Left ventricle myocardium superior (tissue), 1 donor: Measurements from ENCODE around the gene FADS6. TPM values are rescaled to one million over a fixed set of nuclear protein-coding genes. Genes with fewer than 3 reads are reported as not detected.

Source experiments
- ATAC-seq: fragments of 200-7000 bp; cut with Tn5 transposase; one replicate; pipeline ENCODE4 v1.9.1; 2020; ENCODE audit warnings: mild to moderate bottlenecking, moderate library complexity
- DNase-seq: peaks from one replicate; pipeline ENCODE4 v3.0.0-alpha.2; 2020
- intact Hi-C: fragments of 100-400 bp; cut with micrococcal nuclease; formaldehyde crosslinking; loops from one replicate; pipeline ENCODE4 v1.11.0; 2022
- long read RNA-seq: library from polyadenylated mRNA; unstranded; transcript quantifications from one replicate; pipeline ENCODE4 v2.0.0, GENCODE V29; 2021
- total RNA-seq: library from RNA; stranded (reverse); fragmentation: NEBNext Ultra II Directional; extraction: Animal tissue kit (Norgen Biotek cat#: 25700); gene quantifications from one replicate; pipeline ENCODE4 v1.2.1, GENCODE V29; 2021
- donor health status: DM: no; HTN: yes; CAD: no; lungs with severe emphysema.

The FADS6 gene, protein sequence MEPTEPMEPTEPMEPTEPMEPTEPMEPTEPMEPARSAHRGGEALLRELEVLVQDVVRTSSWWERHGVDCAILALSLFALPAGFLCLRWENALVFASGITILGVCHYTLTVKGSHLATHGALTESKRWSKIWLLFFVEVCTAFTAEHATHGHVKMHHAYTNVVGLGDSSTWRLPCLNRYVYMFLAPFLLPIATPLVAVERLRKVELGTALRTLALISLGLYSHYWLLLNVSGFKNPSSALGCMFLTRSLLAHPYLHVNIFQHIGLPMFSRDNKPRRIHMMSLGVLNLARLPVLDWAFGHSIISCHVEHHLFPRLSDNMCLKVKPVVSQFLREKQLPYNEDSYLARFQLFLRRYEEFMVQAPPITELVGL
- not detected for total RNA-seq
- long read RNA-seq, result 0 reads

- DNase-seq (no peak), ATAC-seq (peak; percentile 43)
- intact Hi-C loops, result no loop called here
Observed at GRCh38 chr17:74892974-74893911, at the start of gene FADS6. Gene FADS6, minus strand, starts transcription at chr17:74893633. Its CDS starts 38 bp downstream, at chr17:74893595.

- intact Hi-C loops, result no loop called here
- no peak for ATAC-seq
- no peak for DNase-seq
Observed at GRCh38 chr17:74941128-74941725, 47.8 kb upstream of the FADS6 start.

DNA sequence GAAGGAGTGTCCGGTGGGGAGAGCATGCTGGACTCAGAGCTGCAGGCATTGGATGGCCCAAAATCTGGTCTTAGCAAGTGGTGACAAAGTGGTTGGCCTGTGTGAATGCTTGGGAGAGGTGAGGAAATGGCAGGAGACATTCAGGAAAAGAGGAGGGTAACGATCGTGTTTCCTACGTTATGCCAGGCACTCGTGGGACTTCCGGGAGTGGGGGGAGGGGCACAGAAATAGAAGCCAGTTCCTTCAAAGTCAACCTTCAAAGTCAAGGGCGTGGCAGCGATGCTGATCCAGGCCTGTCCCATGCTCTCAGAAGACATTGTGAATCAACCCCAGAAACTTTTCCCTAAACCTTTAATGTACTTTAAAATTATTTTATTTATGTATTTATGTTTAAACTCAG is 46.1 kb upstream of the FADS6 start:
- DNase-seq (no peak), ATAC-seq (no peak)
- intact Hi-C loops, result no loop called here

GRCh38 chr17:74938194-74938950 is 44.9 kb upstream of the FADS6 start:
- intact Hi-C loops, result no loop called here
- DNase-seq (no peak), ATAC-seq (no peak)

GRCh38 chr17:74937064-74938051 is 43.9 kb upstream of the FADS6 start:
- DNase-seq (no peak), ATAC-seq (no peak)
- intact Hi-C loops, result no loop called here

DNA sequence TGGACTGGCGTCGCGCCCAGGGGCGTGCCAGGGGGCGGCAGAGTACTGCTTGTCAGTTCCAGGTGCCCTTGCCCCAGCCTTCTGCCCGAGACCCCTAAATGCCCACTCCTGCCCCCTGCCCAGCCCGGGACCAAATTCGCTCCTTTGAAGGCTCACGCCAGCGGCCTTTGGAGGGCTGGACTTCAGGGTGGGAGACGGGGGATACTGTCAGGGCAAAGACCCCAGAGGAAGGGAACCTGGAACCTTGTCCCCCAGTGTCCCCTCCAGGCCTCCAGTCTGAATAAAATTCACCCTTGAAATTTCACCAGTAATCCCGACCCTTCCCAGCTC is 43.0 kb upstream of the FADS6 start:
- intact Hi-C loops, result no loop called here
- no peak for DNase-seq
- ATAC-seq, result no peak

GRCh38 chr17:74935585-74936469 is 42.4 kb upstream of the FADS6 start, which contains the start of gene OTOP3:
Gene OTOP3, plus strand, starts transcription at chr17:74935898. Its CDS starts 24 bp downstream, at chr17:74935922.
- intact Hi-C loops, result no loop called here
- peak; percentile 23 for DNase-seq
- no peak for ATAC-seq

GRCh38 chr17:74935048-74935447 is 41.6 kb upstream of the FADS6 start:
- intact Hi-C loops, result no loop called here
- DNase-seq (no peak), ATAC-seq (no peak)

DNA sequence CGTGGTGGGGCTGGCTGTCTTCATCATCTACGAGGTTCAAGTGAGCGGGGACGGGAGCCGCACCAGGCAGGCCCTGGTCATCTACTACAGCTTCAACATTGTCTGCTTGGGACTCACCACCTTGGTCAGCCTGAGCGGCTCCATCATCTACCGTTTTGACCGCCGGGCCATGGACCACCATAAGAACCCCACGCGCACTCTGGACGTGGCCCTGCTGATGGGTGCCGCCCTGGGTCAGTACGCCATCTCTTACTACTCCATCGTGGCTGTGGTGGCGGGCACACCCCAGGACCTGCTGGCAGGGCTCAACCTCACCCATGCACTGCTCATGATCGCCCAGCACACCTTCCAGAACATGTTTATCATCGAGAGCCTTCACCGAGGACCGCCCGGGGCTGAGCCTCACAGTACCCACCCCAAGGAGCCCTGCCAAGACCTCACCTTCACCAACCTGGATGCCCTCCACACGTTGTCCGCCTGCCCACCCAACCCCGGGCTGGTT is 37.2 kb upstream of the FADS6 start:
- intact Hi-C loops, result no loop called here
- DNase-seq, result no peak
- no peak for ATAC-seq

- intact Hi-C loops, result no loop called here
- DNase-seq, result no peak
- no peak for ATAC-seq
Observed at GRCh38 chr17:74928786-74929185, 35.4 kb upstream of the FADS6 start.

DNA sequence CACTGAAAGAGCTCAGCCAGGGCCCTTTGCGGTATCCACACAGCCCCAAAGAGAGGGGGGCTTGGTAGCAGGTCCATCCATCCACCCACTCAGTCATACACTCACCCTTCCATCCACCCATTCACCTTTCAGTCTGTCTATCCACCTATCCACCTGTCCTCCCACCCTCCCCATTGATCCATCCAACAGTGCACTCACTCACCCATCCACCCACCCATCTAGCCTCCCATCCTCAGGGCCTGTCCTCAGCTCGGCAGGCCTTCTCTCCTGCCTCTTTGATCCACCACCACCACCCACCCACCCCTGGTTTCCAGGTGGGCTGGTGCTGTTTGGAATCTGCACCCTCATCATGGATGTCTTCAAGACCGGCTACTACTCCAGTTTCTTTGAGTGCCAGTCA is 31.8 kb upstream of the FADS6 start:
- intact Hi-C loops, result no loop called here
- no peak for DNase-seq
- ATAC-seq, result no peak

DNA sequence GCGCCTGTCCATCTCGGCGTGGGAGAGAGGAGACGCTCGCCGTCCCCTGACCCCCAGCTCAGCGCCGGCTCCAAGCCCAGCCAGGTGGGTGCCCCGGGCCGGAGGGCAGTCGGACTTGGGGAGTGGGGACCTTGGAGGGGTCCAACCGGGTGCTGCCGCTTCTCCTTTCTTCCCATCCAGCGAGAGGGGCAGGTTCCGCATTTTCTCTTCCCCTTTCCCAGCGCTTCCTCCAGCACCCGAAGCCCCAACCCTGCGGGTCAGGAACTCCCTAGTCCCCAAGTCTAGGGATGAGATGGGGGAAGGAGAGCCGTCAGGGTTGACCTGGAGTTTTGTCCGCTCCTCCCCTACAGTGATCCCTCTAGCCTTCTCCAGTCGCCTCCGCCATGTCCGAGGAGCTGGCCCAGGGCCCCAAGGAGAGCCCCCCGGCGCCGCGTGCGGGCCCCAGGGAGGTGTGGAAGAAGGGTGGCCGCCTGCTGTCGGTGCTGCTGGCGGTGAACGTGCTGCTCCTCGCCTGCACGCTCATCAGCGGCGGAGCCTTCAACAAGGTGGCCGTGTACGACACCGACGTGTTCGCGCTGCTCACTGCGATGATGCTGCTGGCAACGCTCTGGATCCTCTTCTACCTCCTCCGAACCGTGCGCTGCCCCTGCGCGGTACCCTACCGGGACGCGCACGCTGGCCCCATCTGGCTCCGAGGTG is 31.0 kb upstream of the FADS6 start, which contains the start of gene OTOP2:
Gene OTOP2, plus strand, starts transcription at position 24 of the 699 bp plus-strand sequence. Its CDS starts 360 bp downstream, at position 384.
- intact Hi-C loops, result no loop called here
- peak; percentile 42 for ATAC-seq
- DNase-seq, result peak; percentile 45

- ATAC-seq, result peak; percentile 74
- peak; percentile 87 for DNase-seq
- intact Hi-C loops, result no loop called here
Observed at GRCh38 chr17:74923538-74924249, 30.3 kb upstream of the FADS6 start.

DNA sequence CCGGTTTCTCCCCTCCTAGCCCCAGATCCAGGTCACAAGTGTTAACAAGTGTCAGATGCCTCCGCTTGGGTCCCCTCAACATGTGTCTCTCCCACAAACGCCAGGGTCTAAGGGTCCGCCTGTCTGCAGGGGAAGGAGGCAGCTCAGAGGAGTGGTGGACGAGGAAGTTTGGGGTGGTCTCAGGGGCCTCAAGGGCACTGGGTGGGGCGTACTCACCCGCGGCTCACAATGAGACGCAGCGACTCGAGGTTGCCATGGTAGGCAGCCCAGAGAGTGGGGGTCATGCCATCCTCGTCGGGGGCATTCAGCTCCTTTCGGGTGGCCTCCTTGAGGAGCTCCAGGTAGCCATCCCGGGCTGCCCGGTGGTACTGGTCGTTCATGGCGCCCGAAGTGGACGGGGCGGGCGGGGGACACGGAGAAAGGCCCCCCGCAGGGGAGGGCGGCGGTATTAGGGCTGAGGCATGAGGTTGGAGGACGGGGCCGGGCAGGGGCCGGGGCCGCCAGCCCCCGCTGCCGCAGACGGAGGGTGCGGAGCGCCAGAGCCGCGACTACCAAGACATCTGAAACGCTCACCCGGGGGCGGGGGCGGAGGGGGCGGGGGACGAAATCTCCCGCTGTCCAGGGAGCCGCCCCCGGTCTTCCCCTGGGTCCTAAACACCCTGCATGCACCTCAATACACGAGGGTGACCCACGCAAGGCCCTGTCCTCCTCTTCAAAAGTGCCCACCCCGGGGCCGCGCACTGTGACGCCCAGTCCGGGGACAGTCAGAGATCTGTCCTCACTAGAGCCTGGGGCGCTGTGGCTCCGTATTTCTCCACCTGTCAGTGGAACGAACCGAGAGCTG is 29.5 kb upstream of the FADS6 start, which contains the start of gene USH1G:
Gene USH1G, minus strand, starts transcription at position 562 of the 844 bp plus-strand sequence. Its CDS starts 182 bp downstream, at position 380.
- ATAC-seq (peak; percentile 9), DNase-seq (no peak)
- intact Hi-C loops, result no loop called here
